Measurements from ENCODE around the gene PNPLA2.

The PNPLA2 gene

GRCh38 chr11:862696-863022, 43.9 kb downstream of the PNPLA2 start:
- DNase-seq = no peak

GRCh38 chr11:863023-863909, 44.6 kb downstream of the PNPLA2 start:
- no peak for DNase-seq

GRCh38 chr11:863910-864827, 45.5 kb downstream of the PNPLA2 start:
- no peak for DNase-seq

GRCh38 chr11:864898-865297, 46.2 kb downstream of the PNPLA2 start:
- no peak for DNase-seq

- DNase-seq = no peak
Observed at GRCh38 chr11:865462-866430, 47.0 kb downstream of the PNPLA2 start.

GRCh38 chr11:866481-866880, 47.8 kb downstream of the PNPLA2 start:
- DNase-seq = no peak

- DNase-seq = no peak
Observed at GRCh38 chr11:867856-868358, 49.2 kb downstream of the PNPLA2 start.

GRCh38 chr11:868394-868793, 49.7 kb downstream of the PNPLA2 start:
- no peak for DNase-seq

- no peak for DNase-seq
Observed at GRCh38 chr11:868802-869201, 50.1 kb downstream of the PNPLA2 start.

- no peak for DNase-seq
Observed at GRCh38 chr11:869399-870126, 50.8 kb downstream of the PNPLA2 start.

- no peak for DNase-seq
Observed at GRCh38 chr11:870127-870413, 51.4 kb downstream of the PNPLA2 start.

- no peak for DNase-seq
Observed at GRCh38 chr11:870418-870817, 51.7 kb downstream of the PNPLA2 start.

GRCh38 chr11:871472-871871, 52.8 kb downstream of the PNPLA2 start:
- DNase-seq = no peak

- no peak for DNase-seq
Observed at GRCh38 chr11:872799-873198, 54.1 kb downstream of the PNPLA2 start.

- no peak for DNase-seq
Observed at GRCh38 chr11:873706-874105, 55.0 kb downstream of the PNPLA2 start.

Data from NCI-H1092 (cell line).